Head of caudate nucleus (tissue), 42 donors: ENCODE measurements around the gene KASH5.
"Not testable (repeated sequence)": the region's sequence is repeated elsewhere in the genome, so short reads cannot be mapped to it uniquely, and the experiment has no call there.

Experiments used
- DNase-seq, 42 donors: peaks; one replicate each; pipeline versions ENCODE4 v3.0.0 to v3.0.0-alpha.2; 2020 to 2021; ENCODE audit warnings: mixed read lengths in 7 of 42
- intact Hi-C: fragments of 100-400 bp; cut with DNase I; formaldehyde crosslinking; loops from one replicate; pipeline ENCODE4 v1.15.0; 2022

Gene KASH5

DNA sequence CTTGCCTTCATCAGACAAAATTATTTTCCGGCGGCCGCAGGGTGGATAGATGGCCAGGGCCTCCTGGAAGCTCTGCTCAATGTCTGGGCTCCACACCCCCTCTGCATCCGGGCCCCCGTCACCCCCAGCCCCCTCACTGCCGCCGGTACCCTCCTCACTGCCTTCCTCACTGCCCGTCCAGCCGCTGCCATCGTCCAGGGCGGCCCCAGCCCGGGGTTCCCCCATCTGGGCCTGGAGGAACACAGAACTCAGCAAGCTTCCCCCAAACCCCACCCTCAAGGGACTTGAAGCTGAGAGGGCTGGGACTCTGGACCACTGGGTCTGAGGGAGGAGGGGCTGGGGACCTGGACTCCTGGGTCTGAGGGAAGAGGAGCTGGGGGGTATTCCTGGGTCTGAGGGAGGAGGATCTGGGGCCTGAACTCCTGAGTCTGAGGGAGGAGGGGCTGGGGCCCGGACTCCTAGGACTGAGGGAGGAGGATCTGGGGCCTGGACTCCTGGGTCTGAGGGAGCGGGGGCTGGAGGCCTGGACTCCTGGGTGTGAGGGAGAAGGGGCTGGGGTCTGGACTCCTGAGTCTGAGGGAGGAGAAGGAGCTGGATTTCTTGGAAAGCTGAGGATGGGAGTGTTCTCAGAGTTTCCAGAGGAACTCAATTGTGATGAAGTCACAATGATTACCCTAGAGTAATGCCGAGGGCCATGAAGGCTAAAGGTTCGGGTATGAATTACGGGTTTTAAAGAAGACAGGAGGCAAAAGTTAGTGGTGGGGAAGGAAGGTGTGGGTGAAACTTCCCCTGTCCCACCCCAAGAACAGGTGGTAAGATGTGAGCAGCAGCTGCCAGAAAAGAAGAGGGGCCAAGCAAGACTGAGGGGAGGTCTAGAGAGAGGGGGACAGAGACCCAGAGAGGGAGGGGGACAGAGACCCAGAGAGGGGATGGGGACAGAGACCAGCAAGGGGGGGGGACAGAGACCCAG, 27.9 kb upstream of the KASH5 start:
- no peak for DNase-seq
- intact Hi-C loops, result loop anchor here (5.0 kb wide), 1 partner anchor 262 kb away; no protein-coding TSS in a partner anchor

DNA sequence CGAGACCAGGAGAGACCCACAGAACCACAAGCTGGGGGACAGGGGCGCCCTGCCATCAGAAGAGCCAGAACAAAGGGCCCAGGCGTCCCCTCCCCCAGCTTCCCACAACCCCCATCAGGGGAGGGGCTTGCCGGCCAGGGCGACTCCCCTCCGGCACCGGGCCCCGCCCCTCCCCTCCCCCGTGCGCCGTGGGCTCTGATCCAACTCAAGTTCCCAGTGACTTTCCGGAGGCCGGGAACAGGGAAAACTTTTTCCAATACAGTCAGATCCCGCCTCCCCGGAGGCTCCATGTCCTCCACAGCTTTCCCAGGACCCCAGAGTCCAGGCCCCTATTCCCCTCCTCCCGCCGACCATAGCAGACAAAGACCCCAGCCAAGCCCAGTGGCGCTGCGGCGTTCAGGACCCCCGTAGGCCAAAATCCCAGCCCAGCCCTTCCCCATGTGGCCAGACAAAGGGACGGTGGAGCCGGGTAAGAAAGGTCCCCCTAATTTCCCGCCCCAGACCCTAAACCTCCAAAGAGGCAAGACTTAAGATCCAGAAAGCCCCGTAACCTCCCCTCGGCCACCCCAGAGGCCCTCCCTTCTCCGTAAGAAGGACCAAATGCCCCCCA, 26.5 kb upstream of the KASH5 start:
- intact Hi-C loops, result loop anchor here (5.0 kb wide), 1 partner anchor 261 kb away; no protein-coding TSS in a partner anchor
- DNase-seq, result peak in 2 of 42 donors; percentile 19 to 26

DNA sequence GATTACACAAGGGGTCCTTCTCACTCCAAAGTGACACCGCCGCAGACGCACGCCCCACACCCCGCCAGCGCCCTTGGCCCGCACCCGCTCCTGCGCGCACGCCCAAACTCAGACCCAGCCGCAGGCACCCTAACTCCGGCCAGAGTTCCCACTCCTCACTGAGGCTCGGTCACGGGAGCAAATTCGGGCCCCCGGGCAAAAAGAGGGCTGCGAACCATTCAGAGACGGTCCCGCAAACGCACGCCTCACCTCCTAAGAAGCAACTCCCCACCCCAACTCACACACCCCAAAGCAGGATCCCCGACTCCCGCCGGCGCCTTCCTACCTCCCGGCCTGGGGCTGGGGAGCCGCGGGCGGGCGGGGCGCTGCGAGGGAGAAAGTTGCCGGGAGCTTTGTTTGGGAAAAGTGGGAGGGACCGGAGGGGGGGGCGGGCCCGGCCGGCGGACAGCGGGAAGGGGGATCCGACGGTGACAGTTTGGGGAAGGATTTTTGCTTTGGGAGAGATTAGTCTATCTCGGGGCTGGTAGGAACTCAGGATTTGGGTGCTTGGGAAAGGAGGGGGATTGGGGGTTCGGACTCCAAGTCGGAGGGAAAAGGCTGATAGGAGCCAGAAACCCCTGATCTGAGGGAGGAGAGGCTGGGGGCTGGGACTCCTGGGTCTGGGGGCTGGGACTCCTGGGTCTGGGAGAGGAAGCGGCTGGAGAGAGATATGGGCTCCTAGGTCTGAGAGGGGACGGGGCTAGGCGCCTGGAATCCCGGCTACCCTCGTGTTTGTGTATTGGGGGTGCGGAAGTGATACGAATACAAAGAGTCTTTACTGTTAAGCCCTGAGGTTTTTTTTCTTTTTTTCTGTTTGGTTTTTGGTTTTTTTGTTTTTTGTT, 25.8 kb upstream of the KASH5 start, which contains the start of gene TEAD2:
TEAD2 (minus strand) TSS at position 369 of the 881 bp plus-strand sequence. CDS start 2,341 bp downstream, outside the sequence.
- peak in 1 of 42 donors; percentile 47 for DNase-seq
- intact Hi-C loops, result loop anchor here (5.0 kb wide), 1 partner anchor 260 kb away; no protein-coding TSS in a partner anchor

DNA sequence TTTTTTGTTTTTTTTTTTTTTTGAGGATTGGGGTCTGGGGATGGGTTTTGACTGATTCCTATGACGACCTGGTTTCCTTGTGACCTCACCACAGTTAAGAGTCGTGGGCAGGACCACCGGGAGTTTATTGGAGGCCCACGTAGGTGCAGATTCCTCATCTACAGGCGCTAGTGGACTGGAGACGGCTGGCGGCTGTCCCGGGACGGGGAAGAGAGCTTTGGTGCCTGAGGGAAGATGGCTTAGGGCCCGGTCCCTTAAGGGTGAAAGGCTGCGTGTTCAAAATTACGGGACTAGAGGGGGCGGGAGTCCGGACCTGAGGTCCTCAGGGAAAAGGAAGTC, 25.2 kb upstream of the KASH5 start:
- intact Hi-C loops, result loop anchor here (5.0 kb wide), 1 partner anchor 259 kb away; no protein-coding TSS in a partner anchor

DNA sequence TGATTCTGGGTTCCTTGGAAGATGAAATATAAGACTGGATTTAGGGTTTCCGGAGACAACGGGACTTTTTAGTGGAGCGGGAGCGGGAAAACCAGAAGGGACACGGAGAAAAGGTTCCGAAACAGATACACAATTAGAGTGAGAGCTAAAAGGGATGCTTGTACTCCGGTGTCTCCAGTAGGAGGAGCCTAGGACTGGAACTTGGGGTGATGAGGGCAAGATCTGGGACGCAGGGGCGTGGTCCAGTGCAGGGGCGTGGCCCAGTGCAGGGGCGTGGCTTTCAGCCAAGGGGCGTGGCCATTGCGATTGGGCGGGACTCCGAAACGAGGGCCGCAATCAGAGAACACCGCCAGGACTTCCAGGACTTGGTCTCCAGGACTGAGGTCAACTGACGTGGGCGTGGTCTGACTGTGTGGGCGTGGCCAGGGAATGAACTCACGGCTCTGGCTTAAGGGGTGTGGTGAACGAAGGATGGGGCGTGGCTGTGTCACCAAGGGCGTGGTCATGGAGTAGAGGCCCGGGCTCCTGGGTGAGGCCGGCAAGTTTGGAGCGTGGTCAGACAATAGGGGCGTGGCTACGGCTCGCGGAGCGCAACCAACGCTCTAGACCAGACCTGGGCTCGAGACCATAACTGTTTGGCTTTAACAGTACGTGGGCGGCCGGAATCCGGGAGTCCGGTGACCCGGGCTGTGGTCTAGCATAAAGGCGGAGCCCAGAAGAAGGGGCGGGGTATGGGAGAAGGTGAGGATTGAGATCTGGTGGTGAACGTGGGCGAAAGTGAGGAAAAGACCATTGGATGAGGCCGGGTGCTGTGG, 24.6 kb upstream of the KASH5 start, which contains the start of gene DKKL1:
DKKL1 (plus strand) TSS at position 610 of the 815 bp plus-strand sequence; CDS start at position 732, 122 bp downstream.
- intact Hi-C loops, result loop anchor here (5.0 kb wide), 1 partner anchor 259 kb away; no protein-coding TSS in a partner anchor
- DNase-seq, result peak in 37 of 42 donors; percentile 8 to 74 (median 32)

More for the DNA sequence above, 25.2 kb upstream of the KASH5 start:
- no peak for DNase-seq

DNA sequence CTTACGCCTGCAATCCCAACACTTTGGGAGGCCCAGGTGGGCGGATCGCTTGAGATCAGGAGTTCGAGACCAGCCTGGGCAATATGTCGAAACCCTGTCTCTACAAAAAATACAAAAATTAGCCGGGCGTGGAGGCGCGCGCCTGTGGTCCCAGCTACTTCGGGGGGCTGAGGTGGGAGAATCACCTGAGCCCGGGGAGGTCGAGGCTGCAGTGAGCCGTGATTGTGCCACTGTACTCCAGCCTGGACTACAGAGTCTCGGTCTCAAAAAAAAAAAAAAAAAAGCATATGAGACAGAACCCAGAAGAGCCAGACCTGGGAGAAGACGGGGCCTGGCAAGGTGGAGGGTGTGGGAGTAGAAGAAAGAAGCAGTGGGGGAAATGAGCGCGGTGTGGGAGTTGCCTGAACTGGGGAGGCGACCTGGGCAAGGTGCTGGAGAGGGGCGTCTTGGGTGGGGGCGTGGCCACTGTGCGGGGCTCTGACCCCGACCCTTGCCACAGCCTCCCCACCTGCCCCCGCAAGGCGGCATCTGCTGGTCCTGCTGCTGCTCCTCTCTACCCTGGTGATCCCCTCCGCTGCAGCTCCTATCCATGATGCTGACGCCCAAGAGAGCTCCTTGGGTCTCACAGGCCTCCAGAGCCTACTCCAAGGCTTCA, 23.8 kb upstream of the KASH5 start:
- intact Hi-C loops, result loop anchor here (5.0 kb wide), 1 partner anchor 258 kb away; no protein-coding TSS in a partner anchor
- DNase-seq, result no peak

DNA sequence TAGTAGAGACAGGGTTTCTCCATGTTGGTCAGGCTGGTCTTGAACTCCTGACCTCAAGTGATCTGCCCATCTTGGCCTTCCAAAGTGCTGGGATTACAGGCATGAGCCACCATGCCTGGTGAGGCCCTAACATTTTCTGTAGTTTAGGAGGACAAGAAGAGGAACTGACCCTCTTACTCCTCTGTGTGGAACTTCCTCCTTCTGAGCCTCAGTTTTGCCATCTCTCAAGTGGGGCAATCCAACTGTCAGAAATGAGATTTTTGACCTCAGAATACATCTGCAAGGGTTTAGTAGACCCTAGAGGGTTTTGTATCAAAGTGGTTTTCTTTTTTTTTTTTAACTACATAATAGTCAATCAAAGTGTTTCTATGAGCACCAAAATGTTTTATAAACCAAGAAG, 21.9 kb upstream of the KASH5 start:
- intact Hi-C loops, result no loop called here
- DNase-seq, result no peak

DNA sequence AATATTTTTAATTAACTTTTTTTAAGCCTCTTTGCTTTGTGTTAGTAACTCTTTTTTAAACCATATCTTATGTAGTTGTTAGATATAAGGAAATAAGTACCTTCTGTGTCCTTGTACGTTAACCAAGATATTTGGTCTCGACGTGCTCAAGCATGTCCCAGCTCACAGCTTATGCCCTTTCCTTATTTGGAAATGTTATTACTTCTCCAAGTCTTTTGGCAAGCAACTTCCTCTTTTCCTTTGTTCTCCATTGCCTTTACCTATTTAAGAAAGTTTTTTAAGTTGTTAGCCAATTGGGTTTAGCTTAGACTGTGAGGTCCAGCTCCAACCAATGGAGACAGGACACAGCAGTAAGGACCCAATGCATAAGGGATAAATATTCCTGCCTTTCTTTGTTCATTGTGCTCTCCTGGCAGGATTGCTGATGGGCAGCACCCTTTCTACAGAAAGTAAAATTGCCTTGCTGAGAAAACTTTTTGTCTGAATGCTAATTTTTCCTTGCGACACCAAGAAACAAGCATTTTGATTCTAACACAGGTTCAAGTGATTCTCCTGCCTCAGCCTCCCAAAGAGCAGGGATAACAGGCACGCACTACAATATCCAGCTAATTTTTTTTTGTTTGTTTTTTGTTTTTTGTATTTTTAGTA, 19.2 kb upstream of the KASH5 start:
- intact Hi-C loops, result no loop called here
- no peak for DNase-seq

DNA sequence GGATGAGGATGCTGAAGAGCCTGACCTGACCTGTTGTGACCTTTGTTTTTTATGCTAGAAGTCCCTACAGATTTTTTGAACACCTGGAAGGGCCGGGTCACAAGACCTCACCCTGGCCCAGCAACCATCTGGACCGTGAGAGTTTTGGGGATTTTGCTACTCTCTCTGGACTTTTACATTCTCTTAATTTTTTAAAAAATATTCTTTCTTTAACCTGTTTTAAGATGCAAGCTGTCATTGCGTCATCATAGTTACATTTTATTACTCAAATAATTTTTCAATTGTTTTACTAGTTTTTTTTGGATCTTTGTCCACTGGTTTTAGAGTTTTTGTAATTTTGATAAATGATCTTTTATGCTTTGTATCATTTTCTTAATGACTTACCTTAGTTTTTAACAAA, 16.9 kb upstream of the KASH5 start:
- intact Hi-C loops, result no loop called here
- DNase-seq, result no peak

DNA sequence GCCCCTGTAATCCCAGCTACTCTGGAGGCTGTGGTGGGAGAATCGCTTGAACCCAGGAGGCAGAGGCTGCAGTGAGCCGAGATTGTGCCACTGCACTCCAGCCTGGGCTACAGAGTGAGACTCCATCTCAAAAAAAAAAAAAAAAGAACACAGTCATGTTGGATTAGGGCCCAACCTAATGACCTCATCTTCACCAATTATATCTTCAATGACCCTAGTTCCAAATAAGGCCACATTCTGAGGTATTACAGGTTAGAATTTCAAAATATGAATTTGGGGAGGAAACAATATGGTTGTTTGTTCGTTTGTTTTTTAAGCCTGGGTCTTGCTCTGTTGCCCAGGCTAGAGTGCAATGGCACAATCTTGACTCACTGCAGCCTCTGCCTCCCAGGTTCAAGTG, 14.9 kb upstream of the KASH5 start:
- intact Hi-C loops, DNase-seq: not testable (repeated sequence)

DNA sequence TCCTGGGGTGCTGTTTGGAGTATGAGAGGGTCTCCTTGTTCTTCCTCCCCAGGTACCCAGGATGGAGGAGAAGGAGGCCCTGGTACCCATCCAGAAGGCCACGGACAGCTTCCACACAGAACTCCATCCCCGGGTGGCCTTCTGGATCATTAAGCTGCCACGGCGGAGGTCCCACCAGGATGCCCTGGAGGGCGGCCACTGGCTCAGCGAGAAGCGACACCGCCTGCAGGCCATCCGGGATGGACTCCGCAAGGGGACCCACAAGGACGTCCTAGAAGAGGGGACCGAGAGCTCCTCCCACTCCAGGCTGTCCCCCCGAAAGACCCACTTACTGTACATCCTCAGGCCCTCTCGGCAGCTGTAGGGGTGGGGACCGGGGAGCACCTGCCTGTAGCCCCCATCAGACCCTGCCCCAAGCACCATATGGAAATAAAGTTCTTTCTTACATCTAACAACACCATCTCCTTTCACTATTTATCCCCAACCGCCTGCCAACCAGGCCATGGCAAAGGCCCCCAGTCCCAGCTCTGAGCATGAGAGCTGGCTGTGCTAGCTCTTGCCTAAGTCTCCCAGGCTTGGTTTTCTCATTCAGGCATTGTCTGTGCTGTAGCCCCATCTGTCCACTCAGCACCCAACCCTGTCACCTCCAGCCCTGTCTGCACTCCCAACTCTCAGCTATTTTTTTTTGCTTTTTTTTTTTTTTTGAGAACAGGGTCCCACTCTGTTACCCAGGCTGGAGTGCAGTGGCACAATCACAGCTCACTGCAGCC, 13.2 kb upstream of the KASH5 start:
- no peak for DNase-seq
- intact Hi-C loops, result no loop called here

DNA sequence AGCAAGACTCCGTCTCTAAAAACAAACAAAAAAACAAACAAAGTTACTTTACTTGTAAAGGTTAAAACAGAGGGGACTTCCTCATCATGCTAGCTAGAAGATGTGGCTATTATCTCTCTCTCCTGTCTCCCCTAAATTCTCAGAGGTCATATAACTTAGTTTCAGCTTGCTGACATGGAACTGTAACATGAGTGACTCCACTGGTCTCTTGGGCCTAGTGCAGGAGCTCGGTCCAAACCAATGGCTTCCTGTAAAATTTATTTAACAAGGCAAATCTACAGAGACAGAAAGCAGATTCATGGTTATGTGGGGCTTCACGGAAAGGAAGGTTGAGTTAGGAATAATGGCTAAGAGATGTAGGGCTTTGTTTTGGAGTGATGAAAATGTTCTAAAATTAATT, 9.5 kb upstream of the KASH5 start:
- intact Hi-C loops, result no loop called here
- DNase-seq, result no peak

DNA sequence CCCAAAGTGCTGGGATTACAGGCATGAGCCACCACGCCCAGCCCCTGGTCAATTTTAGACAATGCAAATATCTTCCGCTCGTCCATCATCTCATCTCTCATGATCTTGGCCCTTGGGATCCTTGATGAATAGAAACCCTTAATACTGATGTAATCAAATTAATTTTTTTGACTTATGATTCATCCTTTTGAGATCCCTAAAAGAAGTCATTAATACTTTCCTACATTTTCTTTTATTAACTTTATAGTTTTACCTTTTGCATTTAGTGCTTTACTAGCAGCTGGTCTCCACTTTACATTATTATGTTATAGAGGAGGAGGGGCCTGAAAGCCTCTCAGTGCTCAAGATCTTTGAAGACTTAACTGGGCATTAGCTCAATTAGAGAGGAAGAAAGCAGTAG, 7.7 kb upstream of the KASH5 start:
- no peak for DNase-seq
- intact Hi-C loops, result no loop called here

DNA sequence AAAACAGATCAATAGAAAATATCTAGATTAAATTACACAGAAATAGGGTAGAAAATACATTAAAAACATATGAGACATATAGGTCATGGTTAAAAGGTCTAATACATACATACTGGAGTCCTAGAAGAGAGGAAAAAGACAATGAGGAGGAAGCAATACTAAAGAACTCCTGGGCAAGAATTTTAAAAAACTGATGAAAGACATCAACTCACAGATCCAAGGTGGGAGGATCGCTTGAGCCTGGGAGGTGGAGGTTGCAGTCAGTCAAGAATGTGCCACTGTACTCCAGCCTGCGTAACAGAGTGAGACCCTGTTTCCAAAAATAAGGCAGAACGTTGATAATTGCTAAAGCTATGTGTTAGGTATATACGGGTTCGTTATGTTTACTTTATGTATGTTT, 5.4 kb upstream of the KASH5 start:
- intact Hi-C loops, result no loop called here

DNA sequence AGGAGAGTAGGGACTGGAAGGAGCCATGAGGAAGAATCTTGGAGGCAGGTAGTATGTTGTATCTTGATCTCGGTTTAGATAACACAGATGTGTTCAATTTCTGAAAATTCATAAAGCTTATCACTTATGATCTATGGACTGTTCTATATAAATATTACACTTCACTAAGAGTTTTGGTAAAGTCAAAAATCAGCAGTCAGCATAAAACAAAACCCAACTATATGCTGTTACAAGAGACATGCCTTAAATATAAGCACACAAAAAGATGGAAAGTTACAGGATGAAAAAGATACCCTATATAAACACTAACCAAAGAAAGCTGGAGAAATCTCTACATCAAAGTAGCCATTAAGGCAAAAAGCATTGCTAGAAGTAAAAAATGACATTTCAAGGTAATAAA, 4.5 kb upstream of the KASH5 start:
- no peak for DNase-seq
- intact Hi-C loops, result no loop called here

More for the DNA sequence above, 5.4 kb upstream of the KASH5 start:
- DNase-seq, result no peak

DNA sequence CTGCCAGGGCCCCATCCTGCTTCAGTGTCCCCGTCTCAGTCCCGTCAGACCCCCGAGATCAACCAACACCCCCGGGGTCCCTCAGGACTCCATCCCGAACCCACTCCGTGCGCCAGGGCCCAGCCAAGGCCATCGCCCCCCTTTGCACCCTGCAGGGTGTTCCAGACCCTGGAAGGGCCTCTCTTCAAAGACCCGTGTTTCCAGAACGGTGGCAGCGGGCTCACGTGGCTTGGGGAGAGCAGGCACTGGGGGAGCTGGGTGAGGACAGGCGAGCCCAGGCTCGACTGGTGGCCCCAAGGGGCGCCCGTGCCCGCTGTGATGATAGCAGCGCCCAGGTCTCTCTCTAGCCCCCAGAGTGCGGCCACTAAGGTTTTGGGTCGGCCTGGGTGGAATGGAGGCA, 1.4 kb downstream of the KASH5 start:
- intact Hi-C loops, result no loop called here

More for the DNA sequence above, 1.4 kb downstream of the KASH5 start:
- DNase-seq, result no peak
